GM12878 (cell line): Measurements from ENCODE around the gene ADRA2B. TPM values are rescaled to one million over a fixed set of nuclear protein-coding genes. Genes with fewer than 3 reads are reported as not detected.
A peak's percentile ranks its signal among the peaks of the same experiment; 100 is the strongest.

Source experiments
- EED ChIP-seq: sonication (generic); IDR thresholded peaks from 2 replicates; pipeline ENCODE4 v1.6.1; 2016; ENCODE audit warnings: antibody characterized with exemption, low read depth
- HCFC1 ChIP-seq: fragments of 150-350 bp; IDR thresholded peaks from 2 replicates; pipeline ENCODE4 v1.6.1; 2014; ENCODE audit warnings: low read length
- JUND ChIP-seq: IDR thresholded peaks from 2 replicates; pipeline ENCODE4 v1.6.1; 2012; ENCODE audit warnings: low read depth, mild to moderate bottlenecking, low read length, improper control_type of control experiment, moderate library complexity
- KLF5 ChIP-seq: fragments of 450-650 bp; IDR thresholded peaks from 2 replicates; pipeline ENCODE4 v1.6.1; 2014; ENCODE audit warnings: mild to moderate bottlenecking; ENCODE audit not compliant: partially characterized antibody
- NFIC ChIP-seq: IDR thresholded peaks from 2 replicates; pipeline ENCODE4 v1.6.1; 2012; ENCODE audit warnings: low read depth, mild to moderate bottlenecking, inconsistent platforms, low read length, moderate library complexity
- POLR2A ChIP-seq: IDR thresholded peaks from 2 replicates; pipeline ENCODE4 v1.6.1; 2011; ENCODE audit warnings: low read depth, mild to moderate bottlenecking, low read length
- RBBP5 ChIP-seq: fragments of 200-600 bp; sonication (generic); conservative IDR thresholded peaks from 2 replicates; pipeline ENCODE4 v1.6.1; 2016
- RUNX3 ChIP-seq: IDR thresholded peaks from 2 replicates; pipeline ENCODE4 v1.6.1; 2012; ENCODE audit warnings: low read length, inconsistent platforms
- SRF ChIP-seq, 2 experiments: IDR thresholded peaks; 2 replicates each; pipeline ENCODE4 v1.6.1; 2011; ENCODE audit warnings: low read depth in 2 of 2, low read length in 2 of 2, mild to moderate bottlenecking in 1 of 2, moderate library complexity in 1 of 2
- TAF1 ChIP-seq: IDR thresholded peaks from 2 replicates; pipeline ENCODE4 v1.6.1; 2011; ENCODE audit warnings: mild to moderate bottlenecking, low read depth, low read length, borderline replicate concordance
- polyA plus RNA-seq, 11 experiments: library from polyadenylated mRNA; depleted of rRNA in 4 of 11; unstranded in 6 of 11; stranded (reverse) in 5 of 11; fragments of >200 nt; fragmentation: Nextera tagmentation in 4 of 11; fragmentation: Illumina TruSeq in 1 of 11; extraction: Ambion mirVana in 4 of 11; extraction: Trizol in 1 of 11; gene quantifications; 1 replicate in 1 of 11; 2 replicates in 10 of 11; pipeline versions ENCODE4 v1.2.1 to v1.2.3, GENCODE V29; 2011 to 2016; ENCODE audit warnings: inconsistent platforms in 2 of 11, missing spikeins in 2 of 11, low read depth in 1 of 11
- total RNA-seq, 4 experiments: library from RNA; depleted of rRNA in 3 of 4; stranded (reverse); fragments of >200 nt in 3 of 4; fragmentation: Illumina TruSeq in 1 of 4; extraction: Trizol in 1 of 4; gene quantifications; 2 replicates each; pipeline versions ENCODE4 v1.2.1 to v1.2.3, GENCODE V29; 2013 to 2021
- TF ChIP-seq, protein P1 (sequence below): IDR thresholded peaks from 2 replicates; pipeline ENCODE4 v1.6.1; 2011; ENCODE audit warnings: mild to moderate bottlenecking, low read depth, low read length, moderate library complexity; ENCODE audit not compliant: insufficient replicate concordance

ADRA2B gene
- total and polyA plus RNA-seq, 10 of the 15 experiments (the other 5 are each of a cell fraction or from before 2014, with no cell fraction given) = 0.01 to 0.10 (median 0.04) TPM; not detected in 6

DNA sequence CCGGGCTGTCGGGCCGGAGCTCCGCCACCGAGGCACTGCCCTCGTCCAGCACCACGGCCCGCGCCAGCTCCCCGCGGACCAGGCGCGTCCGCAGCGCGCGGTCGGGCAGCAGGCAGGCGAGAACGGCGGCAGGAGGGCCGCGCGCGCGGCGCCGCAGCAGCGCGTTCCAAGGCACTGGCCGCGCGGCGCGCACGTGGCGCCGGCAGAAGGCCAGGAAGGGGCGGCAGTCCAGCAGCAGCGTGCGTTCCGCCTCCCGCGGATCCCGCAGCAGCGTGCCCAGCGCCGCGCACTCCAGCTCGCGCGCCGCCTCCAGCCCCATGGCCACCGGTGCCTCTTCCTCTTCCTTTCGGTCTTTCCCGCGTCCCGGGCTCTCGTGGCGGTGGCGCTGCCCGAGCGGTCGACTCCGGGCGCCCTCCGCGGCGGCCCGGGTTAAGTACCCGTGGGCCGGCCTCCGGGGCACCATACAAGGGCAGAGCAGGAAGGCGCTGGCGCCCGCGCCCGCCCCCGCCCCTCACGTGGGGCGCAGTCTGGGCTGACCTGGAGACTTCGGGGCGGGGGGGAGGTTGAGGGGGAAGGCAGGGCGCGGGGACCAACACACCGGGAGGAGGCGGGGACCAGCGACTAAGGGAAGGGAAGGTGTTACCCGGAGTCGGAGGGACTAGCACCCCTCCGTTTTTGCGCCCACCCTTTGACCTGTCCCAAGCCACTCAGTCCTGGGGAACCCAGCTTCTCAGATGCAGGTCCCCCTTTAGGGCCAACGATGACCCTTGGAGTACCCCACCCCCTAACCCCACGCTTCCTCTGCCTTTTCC, 28.9 kb upstream of the ADRA2B start, which contains the start of gene DUSP2 (continued):
- peak; percentile 43 for TF ChIP-seq HCFC1
- TF ChIP-seq EED = 0 out of 2 replicates have a peak, but pooled peaks have one; percentile 16
- peak; percentile 92 for TF ChIP-seq KLF5
- TF ChIP-seq SRF (IDR thresholded peaks at IDR 0.05; ENCODE audit: low read depth in 2 of 2, low read length in 2 of 2) = peak in 1 of 2 experiments; percentile 99; a peak in 2 of 4 replicates
- no peak for TF ChIP-seq RUNX3
- TF ChIP-seq POLR2A = no peak
- TF ChIP-seq, protein P1, sequence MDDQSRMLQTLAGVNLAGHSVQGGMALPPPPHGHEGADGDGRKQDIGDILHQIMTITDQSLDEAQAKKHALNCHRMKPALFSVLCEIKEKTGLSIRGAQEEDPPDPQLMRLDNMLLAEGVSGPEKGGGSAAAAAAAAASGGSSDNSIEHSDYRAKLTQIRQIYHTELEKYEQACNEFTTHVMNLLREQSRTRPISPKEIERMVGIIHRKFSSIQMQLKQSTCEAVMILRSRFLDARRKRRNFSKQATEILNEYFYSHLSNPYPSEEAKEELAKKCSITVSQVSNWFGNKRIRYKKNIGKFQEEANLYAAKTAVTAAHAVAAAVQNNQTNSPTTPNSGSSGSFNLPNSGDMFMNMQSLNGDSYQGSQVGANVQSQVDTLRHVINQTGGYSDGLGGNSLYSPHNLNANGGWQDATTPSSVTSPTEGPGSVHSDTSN = peak; percentile 53
- no peak for TF ChIP-seq RBBP5
- peak; percentile 93 for TF ChIP-seq TAF1
- no peak for TF ChIP-seq JUND
- TF ChIP-seq NFIC = no peak
